ENCODE results near the gene COL2A1.
"Not testable (repeated sequence)": the region's sequence is repeated elsewhere in the genome, so short reads cannot be mapped to it uniquely, and the experiment has no call there.

Gene COL2A1

GRCh38 chr12:47972895-47973294 lies 31.4 kb downstream of the COL2A1 start:
- DNase-seq, result no peak

- DNase-seq, result no peak
These were observed 33.4 kb downstream of the COL2A1 start for GRCh38 chr12:47970843-47971242.

- DNase-seq, result no peak
These were observed 34.4 kb downstream of the COL2A1 start for GRCh38 chr12:47969845-47970244.

GRCh38 chr12:47967461-47968321 lies 36.6 kb downstream of the COL2A1 start:
- peak; percentile 70 for DNase-seq

GRCh38 chr12:47965581-47965980 lies 38.7 kb downstream of the COL2A1 start:
- no peak for DNase-seq

- DNase-seq, result no peak
These were observed 40.1 kb downstream of the COL2A1 start for GRCh38 chr12:47964106-47964728.

GRCh38 chr12:47963340-47964040 lies 40.8 kb downstream of the COL2A1 start, which contains the start of gene TMEM106C:
TSS of gene TMEM106C (plus strand) at chr12:47963596. CDS start at chr12:47964237, 641 bp downstream.
- DNase-seq, result peak; percentile 85

GRCh38 chr12:47962198-47962597 lies 42.1 kb downstream of the COL2A1 start:
- DNase-seq, result no peak

GRCh38 chr12:47957671-47958070 lies 46.6 kb downstream of the COL2A1 start:
- DNase-seq, result not testable (repeated sequence)

GRCh38 chr12:47955059-47955458 lies 49.2 kb downstream of the COL2A1 start:
- no peak for DNase-seq

GRCh38 chr12:47954467-47955045 lies 49.7 kb downstream of the COL2A1 start:
- DNase-seq, result no peak

- no peak for DNase-seq
These were observed 50.2 kb downstream of the COL2A1 start for GRCh38 chr12:47954058-47954457.

GRCh38 chr12:47950856-47951468 lies 53.3 kb downstream of the COL2A1 start:
- no peak for DNase-seq

- peak; percentile 72 for DNase-seq
These were observed 54.6 kb downstream of the COL2A1 start for GRCh38 chr12:47949441-47950341.

GRCh38 chr12:47947341-47947740 lies 56.9 kb downstream of the COL2A1 start:
- DNase-seq, result no peak

GRCh38 chr12:47946413-47947323 lies 57.6 kb downstream of the COL2A1 start:
- DNase-seq, result peak; percentile 42

GRCh38 chr12:47945341-47945728 lies 58.9 kb downstream of the COL2A1 start:
- DNase-seq, result no peak

- no peak for DNase-seq
These were observed 59.5 kb downstream of the COL2A1 start for GRCh38 chr12:47944685-47945340.

- no peak for DNase-seq
These were observed 60.5 kb downstream of the COL2A1 start for GRCh38 chr12:47943623-47944340.

All from fibroblast of skin of right quadriceps (primary cell).